GM19397 (cell line): ENCODE results near the gene MAP3K20.
"Not testable (repeated sequence)": the region's sequence is repeated elsewhere in the genome, so short reads cannot be mapped to it uniquely, and the experiment has no call there.

Experiments
- ATAC-seq: cut with Tn5 transposase; IDR thresholded peaks from one replicate; pipeline ENCODE4 v1.9.1; 2021; ENCODE audit warnings: mild to moderate bottlenecking, moderate library complexity; ENCODE audit not compliant: unreplicated experiment

The MAP3K20 gene

GRCh38 chr2:173193925-173194324 is 118.3 kb downstream of the MAP3K20 start:
- ATAC-seq, result no peak

- no peak for ATAC-seq
Observed at GRCh38 chr2:173195100-173195499, 119.5 kb downstream of the MAP3K20 start.

- no peak for ATAC-seq
Observed at GRCh38 chr2:173196080-173196479, 120.4 kb downstream of the MAP3K20 start.

GRCh38 chr2:173196638-173197037 is 121.0 kb downstream of the MAP3K20 start:
- no peak for ATAC-seq

GRCh38 chr2:173198327-173198726 is 122.7 kb downstream of the MAP3K20 start:
- no peak for ATAC-seq

- no peak for ATAC-seq
Observed at GRCh38 chr2:173199294-173199693, 123.6 kb downstream of the MAP3K20 start.

GRCh38 chr2:173202570-173202969 is 126.9 kb downstream of the MAP3K20 start:
- ATAC-seq, result no peak

GRCh38 chr2:173204316-173204715 is 128.7 kb downstream of the MAP3K20 start:
- ATAC-seq, result no peak

- ATAC-seq, result no peak
Observed at GRCh38 chr2:173205375-173205774, 129.7 kb downstream of the MAP3K20 start.

GRCh38 chr2:173207124-173207523 is 131.5 kb downstream of the MAP3K20 start:
- ATAC-seq, result not testable (repeated sequence)

- ATAC-seq, result no peak
Observed at GRCh38 chr2:173210270-173211196, 134.9 kb downstream of the MAP3K20 start.

GRCh38 chr2:173213181-173213580 is 137.5 kb downstream of the MAP3K20 start:
- no peak for ATAC-seq

GRCh38 chr2:173214213-173214612 is 138.6 kb downstream of the MAP3K20 start:
- ATAC-seq, result no peak

- no peak for ATAC-seq
Observed at GRCh38 chr2:173215316-173215715, 139.7 kb downstream of the MAP3K20 start.

- ATAC-seq, result no peak
Observed at GRCh38 chr2:173216051-173216450, 140.4 kb downstream of the MAP3K20 start.

GRCh38 chr2:173216668-173217067 is 141.0 kb downstream of the MAP3K20 start:
- ATAC-seq, result no peak

GRCh38 chr2:173217116-173217840 is 141.6 kb downstream of the MAP3K20 start:
- ATAC-seq, result no peak

GRCh38 chr2:173218326-173219056 is 142.8 kb downstream of the MAP3K20 start:
- ATAC-seq, result no peak

GRCh38 chr2:173221132-173221695 is 145.6 kb downstream of the MAP3K20 start:
- ATAC-seq, result no peak

GRCh38 chr2:173221937-173222594 is 146.4 kb downstream of the MAP3K20 start:
- peak; percentile 54 for ATAC-seq
